Effector CD4-positive, alpha-beta T cell (primary cell): ENCODE measurements around the gene ZNF576.
"Not testable (repeated sequence)": the region's sequence is repeated elsewhere in the genome, so short reads cannot be mapped to it uniquely, and the experiment has no call there.

ENCODE experiments used
- DNase-seq: peaks from one replicate; pipeline ENCODE4 v3.0.0-alpha.2; 2020

The ZNF576 gene

GRCh38 chr19:43575156-43575950 lies 21.0 kb upstream of the ZNF576 start, which contains the start of the genes PINLYP and XRCC1:
Gene PINLYP (plus strand): TSS chr19:43575801. CDS start chr19:43577192, 1,391 bp downstream.
Gene XRCC1 (minus strand): TSS chr19:43575527. CDS start chr19:43575458, 69 bp downstream.
- peak; percentile 95 for DNase-seq

GRCh38 chr19:43575955-43576878 lies 20.2 kb upstream of the ZNF576 start:
- DNase-seq, result no peak

- DNase-seq, result no peak
Observed at GRCh38 chr19:43578787-43579186, 17.6 kb upstream of the ZNF576 start.

- DNase-seq, result no peak
Observed at GRCh38 chr19:43581467-43581866, 14.9 kb upstream of the ZNF576 start.

- DNase-seq, result no peak
Observed at GRCh38 chr19:43582495-43582894, 13.9 kb upstream of the ZNF576 start.

GRCh38 chr19:43584484-43584883 lies 11.9 kb upstream of the ZNF576 start:
- no peak for DNase-seq

- DNase-seq, result no peak
Observed at GRCh38 chr19:43586346-43586745, 10.0 kb upstream of the ZNF576 start.

GRCh38 chr19:43587029-43587428 lies 9.4 kb upstream of the ZNF576 start:
- DNase-seq, result not testable (repeated sequence)

GRCh38 chr19:43589277-43589676 lies 7.1 kb upstream of the ZNF576 start:
- DNase-seq, result no peak

- DNase-seq, result no peak
Observed at GRCh38 chr19:43589678-43590077, 6.7 kb upstream of the ZNF576 start.

- no peak for DNase-seq
Observed at GRCh38 chr19:43591904-43592772, 4.3 kb upstream of the ZNF576 start.

GRCh38 chr19:43592800-43593350 lies 3.5 kb upstream of the ZNF576 start:
- DNase-seq, result no peak

- DNase-seq, result no peak
Observed at GRCh38 chr19:43594081-43594697, 2.2 kb upstream of the ZNF576 start.

GRCh38 chr19:43594710-43595604 lies 1.4 kb upstream of the ZNF576 start:
- DNase-seq, result peak; percentile 59

GRCh38 chr19:43595605-43595998 lies 793 bp upstream of the ZNF576 start:
- DNase-seq, result no peak

GRCh38 chr19:43596842-43597461 lies 557 bp downstream of the ZNF576 start:
- DNase-seq, result no peak

- DNase-seq, result no peak
Observed at GRCh38 chr19:43597876-43598275, 1.5 kb downstream of the ZNF576 start.

GRCh38 chr19:43598445-43599240 lies 2.2 kb downstream of the ZNF576 start:
- DNase-seq, result no peak

GRCh38 chr19:43599635-43600295 lies 3.4 kb downstream of the ZNF576 start:
- no peak for DNase-seq
